ENCODE measurements around the gene PARD3B. TPM values are rescaled to one million over a fixed set of nuclear protein-coding genes. Genes with fewer than 3 reads are reported as not detected.

PARD3B gene
- total RNA-seq, 1 experiment from 2014 or later = 2.0 TPM

DNA sequence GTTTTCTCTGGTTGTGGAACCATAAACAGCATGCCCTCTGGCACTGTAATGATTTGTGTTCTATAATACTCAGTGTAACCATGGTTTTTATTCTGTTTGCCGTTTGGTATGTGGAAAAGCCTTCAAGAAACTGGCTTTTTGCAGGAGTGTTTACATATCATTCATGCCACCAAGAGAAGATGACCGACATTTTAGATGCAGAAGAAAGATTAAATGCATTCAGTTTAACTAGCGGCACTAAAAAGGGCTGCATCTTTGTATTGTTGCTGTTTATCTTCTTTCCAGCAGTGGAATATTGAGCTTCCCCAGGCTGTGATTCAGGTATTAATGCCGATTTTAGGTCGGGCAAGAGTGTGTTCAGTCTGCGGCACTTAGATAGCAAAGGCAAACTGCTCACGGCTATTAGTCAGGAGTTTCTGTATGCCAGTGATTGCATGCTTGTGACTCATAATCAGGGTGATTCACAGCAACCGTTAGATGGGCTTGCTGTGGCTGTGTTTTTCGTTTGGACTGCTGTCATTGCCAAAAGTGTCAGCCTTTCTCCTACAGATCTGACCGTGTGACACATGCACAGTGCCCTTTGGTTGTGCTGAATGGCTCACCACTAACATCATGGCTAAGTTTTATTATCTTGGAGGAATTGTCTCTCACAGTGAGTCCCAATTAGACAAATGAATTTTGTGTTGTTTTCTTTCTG, 479.7 kb downstream of the PARD3B start:
- Histone ChIP-seq H3K9ac (ENCODE audit: low read length) (no peak overlapping the region), H3K4me2 (ENCODE audit: low read length) (no peak overlapping the region), H3K27me3 (ENCODE audit: insufficient read depth, low read length) (no peaks in the 10 kb centered on the region), H4K20me1 (ENCODE audit: insufficient read depth) (no peaks in the 10 kb centered on the region; the same call in 1 of the 2 replicates), H2AFZ (ENCODE audit: low read depth, low read length, poor library complexity, severe bottlenecking) (no peak overlapping the region), H3K4me3 (replicated peaks in 1 of 2; ENCODE audit: low read depth in 1 of 2, low read length in 2 of 2) (no peak overlapping the region), H3K9me3 (ENCODE audit: control insufficient read depth in 1 of 2, insufficient read depth in 1 of 2, low read depth in 1 of 2, low read length in 2 of 2) (no peaks in the 10 kb centered on the region), H3K36me3 (ENCODE audit: control insufficient read depth in 1 of 2, insufficient read depth in 2 of 2, low read length in 2 of 2) (no peaks in the 10 kb centered on the region), H3K9me2 (ENCODE audit: insufficient read depth) (no peaks in the 10 kb centered on the region), H3K27ac (ENCODE audit: low read depth, low read length) (no peak overlapping the region), H3K79me2 (ENCODE audit: insufficient read depth, low read length) (no peaks in the 10 kb centered on the region), H3K4me1 (ENCODE audit: control insufficient read depth in 1 of 2, insufficient read depth in 2 of 2, low read length in 2 of 2) (peaks cover 0 to 7% of the 10 kb centered on the region in 2 experiments; a peak in 1 of 4 replicates)
- peak; percentile 47 for DNase-seq (ENCODE audit: low read depth, low spot score)
- ATAC-seq = peak; percentile 78
- TF ChIP-seq ZNF274 (IDR thresholded peaks at IDR 0.05; ENCODE audit: low read depth, low read length) (no peak), SIN3A (IDR thresholded peaks at IDR 0.05; ENCODE audit: low read depth) (peak; percentile 52; the same call in 1 of the 2 replicates), REST (IDR thresholded peaks at IDR 0.05; ENCODE audit: low read depth) (no peak), EZH2phosphoT487 (IDR thresholded peaks at IDR 0.05; ENCODE audit: borderline replicate concordance) (no peak), FOSL1 (IDR thresholded peaks at IDR 0.05; ENCODE audit: low read depth) (peak; percentile 73), SRF (IDR thresholded peaks at IDR 0.05; ENCODE audit: low read depth) (no peak), EZH2 (IDR thresholded peaks at IDR 0.05) (no peak), JUND (IDR thresholded peaks at IDR 0.05) (peak; percentile 63)
- intact Hi-C loops (cut with micrococcal nuclease) = no loop called here
- ChIA-PET CTCF (no interaction called here), RAD21 (ENCODE audit: low non-redundant PET in 1 of 2, low total read pairs in 2 of 2, uncharacterized antibody in 2 of 2, unreplicated experiment in 2 of 2) (no interaction called here), POLR2A (no interaction called here)
- BruUV-seq (replicated peaks) = no TSS peak
